NCI-H2227 (cell line): ENCODE data around the gene SLC6A1.
A peak's percentile ranks its signal among the peaks of the same experiment; 100 is the strongest.

Experiments
- DNase-seq: peaks from one replicate; lab custom pipeline; 2025; ENCODE audit not compliant: unreplicated experiment; lab: John Stamatoyannopoulos, UW

The SLC6A1 gene

GRCh38 chr3:10992017-10992942 is at the start of gene SLC6A1:
SLC6A1 (plus strand) TSS chr3:10992748; CDS start chr3:11017212, 24,464 bp downstream.
- peak; percentile 67 for DNase-seq

DNA sequence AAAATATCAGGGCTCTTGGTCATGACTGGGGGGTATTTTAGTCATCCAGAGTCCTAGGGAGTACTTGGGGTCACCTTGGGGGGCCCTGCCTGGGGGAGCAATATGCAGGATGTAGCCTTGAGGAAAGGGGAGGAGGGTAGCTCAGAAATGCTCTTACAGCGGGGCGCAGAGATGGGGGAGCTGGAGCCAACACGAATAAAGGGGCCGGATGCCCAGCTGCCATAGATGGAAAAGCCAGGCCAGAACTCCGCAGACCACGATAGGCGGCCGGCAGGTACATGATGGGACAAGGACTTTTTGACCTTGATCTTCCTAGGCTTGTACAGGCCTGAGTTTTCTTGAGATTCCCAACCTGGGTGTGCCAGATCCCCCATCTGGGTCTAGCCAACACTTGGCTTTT is 47.7 kb upstream of the SLC6A1 start:
- DNase-seq = no peak

DNA sequence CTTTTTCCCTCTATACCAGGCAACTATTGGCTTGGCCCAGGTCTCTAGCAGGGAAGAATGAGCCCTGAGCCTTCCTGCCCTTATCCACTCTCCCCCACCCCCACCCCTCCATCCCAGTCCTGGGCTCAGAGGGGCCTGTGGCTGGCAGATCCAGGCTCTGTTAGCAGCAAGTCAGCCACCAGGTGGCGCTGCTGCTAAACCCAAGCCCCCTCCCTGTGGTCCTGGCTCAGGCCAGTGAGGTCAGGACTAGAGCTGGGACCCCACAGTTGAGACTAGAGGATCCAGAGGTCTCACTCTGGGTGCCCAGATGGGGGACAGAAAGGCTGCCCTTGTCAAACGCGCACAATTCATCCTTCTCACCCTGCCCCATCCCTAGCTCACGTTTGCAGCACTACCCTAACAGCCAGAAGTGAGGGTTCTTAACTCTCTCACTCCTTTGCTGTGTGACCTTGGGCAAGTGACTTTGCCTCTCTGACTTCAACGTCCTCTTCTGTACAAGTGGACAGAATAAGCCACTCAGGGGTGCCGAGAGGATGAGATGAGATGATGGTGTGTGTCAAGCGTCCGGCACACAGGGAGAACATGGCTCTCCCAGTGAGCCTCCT is 46.8 kb upstream of the SLC6A1 start:
- DNase-seq = peak; percentile 66

DNA sequence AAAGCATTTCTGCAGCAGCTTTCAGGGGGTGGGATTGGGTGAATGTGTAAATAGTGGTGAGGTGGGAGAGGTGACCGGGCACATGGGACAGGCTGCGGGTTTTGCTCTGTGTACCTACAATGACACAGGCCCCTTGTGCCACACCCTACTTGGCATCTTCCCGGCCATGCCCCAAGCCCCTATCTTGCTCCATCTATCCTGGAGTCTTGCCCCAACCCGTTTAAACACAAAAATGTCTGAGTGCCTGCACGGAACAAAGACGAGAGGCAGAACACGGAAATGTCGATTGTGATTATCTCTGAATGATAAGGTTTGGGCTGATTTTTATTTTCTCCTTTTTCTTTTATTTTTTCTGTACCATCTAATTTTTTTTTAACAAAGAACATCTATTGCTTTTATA is 46.0 kb upstream of the SLC6A1 start:
- no peak for DNase-seq

- no peak for DNase-seq
Measured at GRCh38 chr3:10948326-10948725, 44.2 kb upstream of the SLC6A1 start.

GRCh38 chr3:10949197-10949596 is 43.4 kb upstream of the SLC6A1 start:
- peak; percentile 6 for DNase-seq

GRCh38 chr3:10950476-10951294 is 41.9 kb upstream of the SLC6A1 start:
- DNase-seq = peak; percentile 57

DNA sequence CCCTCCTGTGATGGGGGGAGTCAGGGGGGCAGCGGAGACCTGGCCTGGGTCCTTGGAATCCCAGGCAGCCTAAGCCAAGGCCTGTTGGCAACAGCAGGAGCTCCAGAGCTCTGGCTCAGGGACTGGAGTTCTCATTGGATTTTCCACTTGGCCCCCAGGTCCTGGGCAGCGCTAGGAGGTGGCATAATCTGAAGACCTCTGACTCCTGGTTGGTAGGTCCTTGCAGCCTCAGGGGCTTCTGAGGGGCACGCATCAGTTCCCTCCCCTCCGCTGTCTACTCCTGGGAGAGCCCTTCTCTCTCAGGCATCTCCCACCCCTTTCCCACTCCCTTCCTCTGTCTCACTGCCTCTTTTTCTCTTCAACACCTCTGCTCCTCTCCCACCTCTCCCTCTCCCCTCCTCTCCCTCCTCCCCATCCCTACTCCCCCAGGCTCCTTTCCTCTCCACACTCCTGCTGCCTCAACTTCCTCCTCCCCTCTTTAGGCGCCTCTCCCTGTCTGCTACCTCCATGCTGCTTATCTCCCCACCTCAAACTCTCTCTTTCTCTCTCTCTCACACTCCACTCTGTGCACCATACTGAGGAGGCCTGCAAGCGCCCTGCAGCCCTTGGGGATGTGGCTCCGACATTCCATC is 41.1 kb upstream of the SLC6A1 start:
- DNase-seq = no peak

GRCh38 chr3:10952525-10952924 is 40.0 kb upstream of the SLC6A1 start:
- no peak for DNase-seq

DNA sequence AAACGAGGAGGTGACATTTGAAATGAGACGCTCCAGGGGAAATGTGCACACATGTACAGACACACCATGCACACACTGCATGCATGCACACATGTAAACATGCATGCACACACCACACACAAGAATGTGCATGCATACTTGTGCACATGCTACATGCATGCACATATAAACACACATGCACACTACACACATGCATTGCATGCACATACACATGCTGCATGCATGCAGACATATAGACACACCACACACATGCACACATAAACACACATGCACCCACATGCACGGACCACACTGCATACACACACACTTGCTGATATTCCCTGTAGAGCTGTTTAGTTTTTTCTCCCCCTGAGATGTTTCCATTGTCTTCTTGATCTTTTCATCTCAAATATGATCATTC is 37.8 kb upstream of the SLC6A1 start:
- no peak for DNase-seq

GRCh38 chr3:10955711-10956453 is 36.7 kb upstream of the SLC6A1 start:
- no peak for DNase-seq

GRCh38 chr3:10956531-10956930 is 36.0 kb upstream of the SLC6A1 start:
- no peak for DNase-seq

GRCh38 chr3:10956986-10957385 is 35.6 kb upstream of the SLC6A1 start:
- no peak for DNase-seq

DNA sequence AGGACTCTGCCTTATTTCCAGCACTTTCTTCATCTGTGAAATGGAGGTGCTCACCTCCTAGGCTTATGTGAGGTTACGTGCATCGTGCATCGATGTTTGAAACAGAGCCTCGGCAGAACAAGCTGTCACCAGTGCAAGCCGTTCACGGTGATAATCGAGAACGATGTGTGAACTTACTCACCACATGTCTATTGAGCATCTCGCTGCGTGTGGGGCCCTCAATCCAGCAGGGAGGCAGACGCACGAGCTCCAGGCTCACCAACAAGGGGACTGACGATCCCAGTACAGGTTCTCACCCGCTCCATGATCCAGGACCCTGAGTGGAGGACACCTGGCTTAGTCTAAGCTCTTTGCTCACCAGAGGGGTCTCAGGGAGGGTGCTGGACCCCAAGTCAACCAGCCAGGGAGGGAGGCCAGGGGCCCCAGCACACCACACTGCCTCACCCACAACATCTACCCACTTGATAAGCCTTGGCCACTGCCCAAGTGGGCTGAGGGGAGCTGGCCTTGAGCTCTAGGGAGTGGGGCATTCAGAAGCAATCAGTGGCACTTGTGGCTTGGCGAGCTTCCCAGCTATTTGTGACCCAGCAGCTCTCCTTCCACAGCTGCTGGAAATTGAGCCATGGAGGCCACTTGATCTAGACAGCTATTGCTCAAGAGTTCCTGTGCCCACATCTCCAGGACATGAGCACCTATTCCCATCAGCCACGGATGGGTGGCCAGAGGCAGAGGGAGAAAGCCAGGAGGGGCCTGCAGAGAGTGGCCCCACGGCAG is 34.4 kb upstream of the SLC6A1 start:
- DNase-seq = no peak

DNA sequence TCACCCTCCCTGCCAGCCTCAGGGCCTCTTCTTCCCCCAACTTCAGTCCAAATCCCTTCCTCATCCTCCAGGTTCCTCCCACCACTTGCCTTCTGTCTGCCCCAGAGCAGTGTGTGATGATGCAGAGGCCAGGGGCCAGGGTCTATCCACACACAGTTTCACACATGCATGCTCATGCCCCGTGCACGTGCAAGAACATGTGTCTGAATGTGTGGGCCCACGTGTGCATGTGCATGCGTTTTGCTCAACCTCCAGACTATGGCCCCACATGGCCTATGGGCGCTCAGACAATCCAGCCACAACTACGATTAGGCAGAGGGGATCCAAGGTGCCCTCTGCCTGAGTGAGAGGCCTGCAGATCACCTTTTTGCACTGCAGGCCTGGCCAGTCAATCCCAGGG is 32.3 kb upstream of the SLC6A1 start:
- no peak for DNase-seq

DNA sequence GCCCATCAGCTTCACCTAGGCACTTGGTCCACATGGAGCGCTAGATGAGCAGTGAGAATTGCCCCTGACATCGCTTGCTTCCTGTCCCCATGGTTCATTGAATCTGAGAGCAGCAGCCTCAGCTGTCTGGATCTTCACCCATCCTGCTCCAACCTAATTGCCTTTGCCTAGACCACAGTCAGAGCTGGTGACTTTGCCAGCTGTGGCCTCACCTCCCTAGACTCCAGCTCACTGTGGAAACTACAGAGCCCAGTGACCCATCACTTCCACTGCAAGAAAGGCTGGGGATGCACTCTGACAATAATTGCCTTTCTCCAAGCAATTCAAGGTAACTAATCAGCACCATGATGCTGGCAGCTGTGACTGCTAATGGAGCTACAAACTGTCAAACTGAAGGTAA is 30.6 kb upstream of the SLC6A1 start:
- DNase-seq = peak; percentile 62

- DNase-seq = peak; percentile 85
Measured at GRCh38 chr3:10962481-10963036, 30.0 kb upstream of the SLC6A1 start.

GRCh38 chr3:10964537-10965167 is 27.9 kb upstream of the SLC6A1 start:
- no peak for DNase-seq

- DNase-seq = no peak
Measured at GRCh38 chr3:10968401-10968800, 24.1 kb upstream of the SLC6A1 start.
